Measurements from ENCODE around the gene TRRAP.

TRRAP gene

DNA sequence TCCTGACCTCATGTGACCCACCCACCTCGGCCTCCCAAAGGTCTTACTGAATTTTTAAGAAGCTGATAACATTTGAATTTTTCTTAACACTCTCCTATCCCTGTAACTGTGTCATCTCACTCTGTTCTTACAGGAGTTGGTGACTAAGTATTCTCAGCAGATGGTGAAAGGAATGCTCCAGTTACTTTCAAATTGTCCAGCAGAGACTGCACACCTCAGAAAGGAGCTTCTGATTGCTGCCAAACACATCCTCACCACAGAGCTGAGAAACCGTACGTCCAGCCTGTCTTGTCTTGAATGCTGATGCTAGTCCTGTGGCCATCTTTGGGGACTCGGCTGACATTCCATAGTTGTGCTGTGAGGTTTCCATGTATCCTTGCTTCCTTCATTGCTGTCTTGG, 24.9 kb downstream of the TRRAP start:
- FAIRE-seq = no peak

- FAIRE-seq = no peak
These were observed 29.2 kb downstream of the TRRAP start for GRCh38 chr7:98907570-98907969.

DNA sequence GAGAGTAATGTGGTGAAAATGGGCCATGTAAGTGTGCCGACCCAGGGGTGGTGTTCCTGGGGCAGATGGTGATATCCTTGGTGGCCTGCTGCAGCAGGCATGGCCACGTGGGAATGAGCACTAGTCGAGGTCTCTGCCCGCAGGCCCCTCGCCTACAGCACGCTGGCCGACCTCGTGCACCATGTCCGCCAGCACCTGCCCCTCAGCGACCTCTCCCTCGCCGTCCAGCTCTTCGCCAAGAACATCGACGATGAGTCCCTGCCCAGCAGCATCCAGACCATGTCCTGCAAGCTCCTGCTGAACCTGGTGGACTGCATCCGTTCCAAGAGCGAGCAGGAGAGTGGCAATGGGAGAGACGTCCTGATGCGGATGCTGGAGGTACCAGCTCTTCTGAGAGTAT, 30.3 kb downstream of the TRRAP start:
- FAIRE-seq = no peak

DNA sequence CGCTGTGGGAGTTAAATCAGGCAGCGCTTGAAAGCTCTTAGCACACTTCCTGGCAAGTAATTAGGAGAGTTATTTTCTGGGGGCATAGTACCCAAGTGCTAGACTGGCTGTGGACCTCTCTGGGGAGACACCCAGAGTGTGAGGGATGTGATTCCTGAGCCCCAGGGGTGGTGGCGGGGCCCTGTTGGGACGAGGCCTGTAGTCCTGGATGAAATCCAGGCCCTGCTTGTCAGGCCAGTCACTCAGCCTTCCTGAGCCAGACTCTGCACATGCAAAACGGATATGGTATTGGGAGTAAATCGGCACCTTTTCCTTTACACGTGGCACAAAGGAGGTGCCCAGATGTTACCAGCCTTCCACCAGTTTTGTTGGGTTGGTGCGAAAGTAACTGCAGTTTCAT, 31.2 kb downstream of the TRRAP start:
- no peak for FAIRE-seq

DNA sequence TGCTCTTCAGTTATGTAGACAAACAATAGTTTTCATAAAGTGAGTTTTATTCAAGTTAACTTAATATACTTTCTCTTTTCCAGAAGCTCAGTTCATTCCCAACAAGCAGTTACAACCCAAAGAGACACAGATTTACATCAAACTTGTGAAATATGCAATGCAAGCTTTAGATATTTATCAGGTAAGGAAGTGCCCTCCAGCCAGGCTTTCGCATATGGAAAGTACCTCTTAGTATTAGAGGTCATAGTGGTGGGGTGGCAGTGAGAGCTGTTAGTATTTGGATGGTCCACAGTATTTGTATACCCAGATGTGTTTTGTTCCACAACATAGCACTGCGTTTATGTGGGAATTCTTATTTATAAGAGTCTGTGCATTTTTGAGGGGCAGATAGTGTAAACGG, 32.1 kb downstream of the TRRAP start:
- FAIRE-seq = no peak

- no peak for FAIRE-seq
These were observed 33.6 kb downstream of the TRRAP start for GRCh38 chr7:98911916-98912315.

GRCh38 chr7:98913026-98913425, 34.7 kb downstream of the TRRAP start:
- FAIRE-seq = no peak

DNA sequence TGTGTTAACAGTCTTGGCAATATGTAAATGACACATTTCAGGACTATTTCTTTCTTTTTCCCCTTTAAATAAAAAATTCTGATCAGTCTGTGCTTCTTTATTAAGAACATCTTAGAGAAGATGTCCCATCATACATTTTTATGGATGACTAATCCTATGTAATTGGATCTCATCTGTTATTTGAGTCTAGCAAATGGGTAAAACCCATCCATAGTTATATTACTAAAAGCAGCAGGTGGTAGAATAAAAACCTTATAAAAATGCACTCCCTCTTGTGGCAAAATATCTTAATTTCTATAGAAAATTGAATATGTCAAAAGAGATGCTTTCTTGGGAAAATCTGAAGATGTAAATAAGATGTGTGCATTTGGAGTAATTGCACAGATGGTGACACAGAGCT, 35.3 kb downstream of the TRRAP start:
- FAIRE-seq = no peak

GRCh38 chr7:98917331-98917730, 39.0 kb downstream of the TRRAP start:
- FAIRE-seq = no peak

DNA sequence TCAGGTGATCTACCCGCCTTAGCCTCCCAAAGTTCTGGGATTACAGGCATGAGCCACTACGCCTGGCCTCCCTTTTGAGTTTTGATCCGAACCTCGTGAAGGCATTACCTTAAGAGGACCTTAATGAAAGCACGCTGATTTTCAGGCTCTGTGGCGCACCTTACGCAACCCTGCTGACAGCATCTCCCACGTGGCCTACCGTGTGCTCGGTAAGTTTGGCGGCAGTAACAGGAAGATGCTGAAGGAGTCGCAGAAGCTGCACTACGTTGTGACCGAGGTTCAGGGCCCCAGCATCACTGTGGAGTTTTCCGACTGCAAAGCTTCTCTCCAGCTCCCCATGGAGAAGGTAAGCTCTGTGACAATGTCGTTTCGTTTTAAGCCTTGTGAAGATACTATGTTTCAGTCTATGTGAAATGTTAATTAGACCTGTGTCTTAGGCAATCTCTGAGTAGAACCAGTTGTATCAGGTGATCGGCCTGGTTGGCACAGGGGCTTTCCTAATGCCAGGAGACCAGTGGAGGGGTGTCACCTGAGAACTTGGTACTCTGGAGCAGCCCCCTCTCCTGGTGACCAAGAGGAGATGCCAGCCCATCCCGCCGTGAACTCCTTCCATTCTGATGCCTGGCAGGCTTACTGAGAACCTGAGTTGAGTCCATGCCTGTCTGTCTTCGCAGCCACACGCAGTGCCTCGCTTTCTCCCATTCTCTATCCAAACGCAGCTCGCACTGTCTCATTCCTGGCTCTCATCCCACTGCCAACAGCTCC, 43.5 kb downstream of the TRRAP start:
- FAIRE-seq = no peak

DNA sequence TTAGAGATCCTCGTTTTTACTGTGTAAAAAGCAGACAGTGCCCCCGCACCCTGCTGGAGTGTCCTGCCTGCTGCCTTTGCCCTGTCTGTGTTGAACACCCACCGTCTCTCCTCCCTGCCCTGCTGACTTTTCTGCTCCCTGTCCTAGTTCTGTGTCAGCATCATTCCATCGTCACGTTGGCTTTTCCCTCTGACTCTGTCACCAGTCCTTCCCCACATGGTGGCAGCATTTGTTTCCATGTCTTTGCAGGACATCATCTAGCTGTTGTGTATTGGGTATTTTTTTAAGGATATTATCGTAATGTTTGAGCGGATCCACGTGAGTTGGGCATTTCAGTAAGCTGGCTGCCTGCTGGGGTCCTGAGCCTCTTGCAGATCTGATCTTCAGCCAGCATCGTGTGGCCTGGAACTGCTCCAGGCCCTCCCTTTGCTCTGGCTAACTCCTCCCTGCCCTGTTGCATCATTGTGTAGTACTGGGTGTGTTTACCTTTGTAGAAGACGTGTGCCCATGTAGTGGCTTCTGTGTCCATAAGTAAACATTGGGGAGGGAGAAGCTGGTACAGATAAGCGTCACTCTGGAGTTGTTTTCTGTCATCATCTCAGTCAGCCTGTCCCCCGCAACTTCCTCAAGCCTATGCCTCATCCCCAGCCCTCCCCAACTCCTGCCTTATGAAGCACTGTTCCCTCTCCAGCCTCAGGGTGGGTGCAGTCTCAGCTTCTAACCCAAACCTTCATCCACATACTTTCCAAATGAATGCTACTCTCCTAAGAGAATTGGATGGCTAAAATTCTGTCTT, 44.3 kb downstream of the TRRAP start:
- no peak for FAIRE-seq

DNA sequence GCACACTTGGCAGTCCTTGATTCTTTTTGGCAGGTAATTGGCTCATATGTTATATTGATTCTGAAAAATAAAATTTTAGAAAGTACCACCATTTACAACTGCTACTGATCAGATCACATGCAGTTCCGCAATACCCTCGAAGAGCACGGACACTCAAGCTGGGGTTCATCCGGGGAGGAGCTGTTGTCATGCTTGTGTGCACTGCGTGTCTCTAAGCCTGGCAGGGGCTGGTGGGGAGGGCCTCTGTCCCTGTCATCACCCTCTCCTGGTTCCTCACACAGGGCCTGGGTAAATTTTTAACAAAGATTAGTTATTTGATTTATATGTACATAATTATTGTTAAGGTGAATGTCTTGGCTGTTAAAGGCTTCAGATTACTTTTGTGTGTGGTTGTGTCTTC, 45.2 kb downstream of the TRRAP start:
- FAIRE-seq = no peak

GRCh38 chr7:98927125-98927524, 48.8 kb downstream of the TRRAP start:
- no peak for FAIRE-seq

DNA sequence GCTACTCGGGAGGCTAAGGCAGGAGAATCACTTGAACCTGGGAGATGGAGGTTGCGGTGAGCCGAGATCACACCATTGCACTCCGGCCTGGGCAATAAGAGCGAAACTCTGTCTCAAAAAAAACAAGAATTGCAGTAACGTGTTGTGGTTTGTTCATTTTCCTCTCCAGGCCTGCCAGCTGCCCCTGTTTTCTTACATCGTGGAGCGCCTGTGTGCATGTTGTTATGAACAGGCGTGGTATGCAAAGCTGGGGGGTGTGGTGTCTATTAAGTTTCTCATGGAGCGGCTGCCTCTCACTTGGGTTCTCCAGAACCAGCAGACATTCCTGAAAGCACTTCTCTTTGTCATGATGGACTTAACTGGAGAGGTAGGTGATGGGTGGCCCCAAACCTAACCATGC, 52.1 kb downstream of the TRRAP start:
- FAIRE-seq = no peak

DNA sequence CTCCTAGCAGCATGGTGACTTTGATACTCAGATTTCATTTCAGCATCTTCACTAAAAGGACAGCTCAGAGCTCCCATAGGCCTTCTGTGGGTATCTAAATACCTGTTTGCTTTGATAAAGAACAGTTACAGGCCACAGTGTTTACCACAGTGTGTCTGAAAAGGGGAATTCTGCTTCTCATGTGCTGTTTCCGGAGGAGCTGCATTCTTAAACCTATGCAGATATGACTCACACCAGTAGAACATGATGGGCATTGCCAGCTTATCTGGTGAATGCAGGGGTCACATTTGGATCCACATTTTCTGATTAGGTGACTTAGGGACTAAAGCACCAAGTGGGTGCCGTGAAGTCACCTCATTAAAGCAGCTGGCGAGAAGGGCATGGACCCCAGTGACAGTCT, 52.6 kb downstream of the TRRAP start:
- no peak for FAIRE-seq

DNA sequence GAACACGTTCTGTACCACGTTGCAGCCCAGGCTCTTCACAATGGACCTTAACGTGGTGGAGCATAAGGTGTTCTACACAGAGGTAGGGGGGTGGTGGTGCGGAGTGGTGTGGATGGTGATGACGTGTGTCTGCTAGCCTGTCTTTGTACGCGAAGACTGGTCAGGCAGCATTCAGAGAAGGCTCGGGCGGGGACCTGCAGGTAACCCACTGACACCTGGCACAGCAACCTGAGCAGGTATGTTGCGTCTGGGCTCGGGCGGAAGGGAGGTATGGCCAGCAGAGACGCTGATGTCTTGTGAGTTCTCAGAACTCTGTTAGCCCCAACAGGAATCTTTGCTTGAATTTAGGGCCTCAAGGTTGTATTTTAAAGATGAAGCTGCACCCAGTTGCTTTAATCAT, 55.0 kb downstream of the TRRAP start:
- no peak for FAIRE-seq

- no peak for FAIRE-seq
These were observed 55.9 kb downstream of the TRRAP start for GRCh38 chr7:98934267-98934666.

DNA sequence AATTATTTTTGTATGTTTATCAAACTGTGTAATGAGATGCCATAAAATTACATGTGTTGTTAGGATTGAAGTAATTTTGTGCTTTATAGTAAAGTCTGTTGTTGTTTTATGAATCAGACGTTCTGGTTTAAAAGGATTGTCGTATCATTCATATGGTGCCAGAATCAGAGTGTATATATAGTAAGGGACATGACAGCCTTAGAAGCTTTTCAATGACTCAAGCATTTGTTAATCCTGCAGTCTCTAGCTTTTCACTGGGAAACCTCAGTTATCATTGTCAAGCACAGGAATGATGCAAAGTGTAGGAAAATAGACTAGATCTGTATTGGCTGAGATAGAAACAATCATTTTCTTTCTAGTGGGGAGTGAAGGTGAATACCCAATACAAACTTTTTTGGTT, 57.5 kb downstream of the TRRAP start:
- FAIRE-seq = no peak

DNA sequence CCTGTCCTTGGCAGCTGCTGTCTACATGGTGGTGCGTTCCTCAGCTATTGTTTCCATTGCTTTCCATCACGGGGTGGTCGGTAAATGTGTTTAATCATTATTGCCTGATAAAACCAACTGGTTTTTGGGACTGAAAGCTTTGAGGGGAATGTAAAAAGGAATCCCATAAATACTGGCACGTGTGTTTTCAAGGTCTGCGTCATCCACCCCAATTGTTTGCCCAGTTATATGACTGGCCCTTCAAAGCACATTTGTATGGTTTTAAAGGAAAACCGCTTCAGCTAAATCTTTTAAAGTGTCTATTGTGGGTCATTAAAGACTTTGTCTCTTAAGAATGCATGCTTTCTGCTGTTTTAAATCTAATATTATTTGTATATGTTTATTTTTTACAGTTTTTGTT, 65.0 kb downstream of the TRRAP start:
- no peak for FAIRE-seq

DNA sequence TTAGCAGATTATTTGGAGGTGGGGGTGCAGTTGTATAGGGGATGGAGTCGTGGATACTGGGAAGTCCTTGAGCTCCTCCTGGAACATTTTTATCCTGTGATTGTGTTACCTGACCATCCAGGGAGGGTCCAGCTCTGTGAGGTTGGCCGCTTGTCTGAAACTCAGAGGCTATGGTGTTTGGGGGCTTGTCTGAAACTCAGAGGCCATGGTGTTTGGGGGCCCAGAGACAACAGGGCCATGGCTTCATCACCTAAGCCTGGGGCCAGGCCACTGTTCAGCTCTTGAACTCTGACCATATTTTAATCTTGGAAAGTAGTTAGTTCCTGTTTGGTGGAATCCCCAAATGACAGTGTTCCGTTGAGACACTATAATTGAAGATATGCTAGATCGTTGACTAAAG, 66.1 kb downstream of the TRRAP start:
- FAIRE-seq = no peak

GRCh38 chr7:98945852-98946251, 67.5 kb downstream of the TRRAP start:
- FAIRE-seq = no peak

DNA sequence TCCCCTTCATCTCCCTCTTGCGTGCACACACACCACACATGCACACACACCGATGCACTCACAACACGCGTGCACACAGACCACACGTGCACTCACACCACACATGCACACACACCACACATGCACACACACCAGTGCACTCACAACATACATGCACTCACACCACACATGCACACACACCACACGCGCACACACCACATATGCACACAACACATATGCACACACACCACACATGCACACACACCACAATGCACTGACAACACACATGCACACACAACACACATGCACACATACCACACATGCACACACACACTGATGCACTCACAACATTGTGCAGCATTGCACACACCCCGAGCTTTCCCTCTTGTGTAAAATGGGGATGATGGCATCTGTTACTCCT, 68.1 kb downstream of the TRRAP start:
- no peak for FAIRE-seq

GRCh38 chr7:98949336-98950044, 71.2 kb downstream of the TRRAP start:
- no peak for FAIRE-seq

DNA sequence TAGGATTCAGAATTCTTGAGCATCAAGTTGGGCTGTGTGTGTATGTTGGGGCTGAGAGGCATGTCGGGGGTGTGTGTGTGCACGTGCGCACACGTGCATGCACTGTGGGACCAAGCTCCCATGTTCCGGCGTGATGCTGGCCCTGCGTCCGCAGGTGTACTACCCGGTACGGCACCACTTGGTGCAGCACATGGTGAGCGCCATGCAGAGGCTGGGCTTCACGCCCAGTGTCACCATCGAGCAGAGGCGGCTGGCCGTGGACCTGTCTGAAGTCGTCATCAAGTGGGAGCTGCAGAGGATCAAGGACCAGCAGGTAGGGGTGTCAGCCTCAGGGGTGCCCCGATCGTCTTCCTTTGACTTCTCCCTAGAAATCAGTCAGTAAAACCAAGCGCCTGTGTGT, 77.7 kb downstream of the TRRAP start:
- no peak for FAIRE-seq
